ENCODE measurements around the gene CCM2.

DNA sequence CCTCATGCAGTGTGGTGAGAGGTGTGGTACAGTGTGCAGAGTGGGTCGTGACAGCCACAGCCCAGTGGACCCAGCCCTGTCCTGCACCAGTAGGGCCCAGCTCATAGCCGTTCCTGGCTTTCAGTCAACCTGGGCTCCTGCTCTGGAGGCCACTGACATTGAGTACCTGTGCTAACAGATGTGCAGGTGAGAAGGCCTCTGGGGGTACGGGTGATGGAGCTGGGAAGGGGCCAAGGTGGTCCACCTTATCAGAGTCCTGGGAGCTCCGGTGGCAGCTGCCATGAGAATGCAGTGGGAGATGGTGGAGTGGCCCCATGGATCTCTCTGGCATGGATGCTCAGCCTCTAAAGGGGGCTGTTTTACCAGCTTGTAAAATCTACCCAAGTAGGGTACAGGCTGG is 117.6 kb downstream of the CCM2 start:
- no peak for TF ChIP-seq STAT1 (IDR thresholded peaks at IDR 0.05; ENCODE audit: unreplicated experiment)
- TF ChIP-seq, protein P1, sequence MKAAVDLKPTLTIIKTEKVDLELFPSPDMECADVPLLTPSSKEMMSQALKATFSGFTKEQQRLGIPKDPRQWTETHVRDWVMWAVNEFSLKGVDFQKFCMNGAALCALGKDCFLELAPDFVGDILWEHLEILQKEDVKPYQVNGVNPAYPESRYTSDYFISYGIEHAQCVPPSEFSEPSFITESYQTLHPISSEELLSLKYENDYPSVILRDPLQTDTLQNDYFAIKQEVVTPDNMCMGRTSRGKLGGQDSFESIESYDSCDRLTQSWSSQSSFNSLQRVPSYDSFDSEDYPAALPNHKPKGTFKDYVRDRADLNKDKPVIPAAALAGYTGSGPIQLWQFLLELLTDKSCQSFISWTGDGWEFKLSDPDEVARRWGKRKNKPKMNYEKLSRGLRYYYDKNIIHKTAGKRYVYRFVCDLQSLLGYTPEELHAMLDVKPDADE (IDR thresholded peaks at IDR 0.05): no peak
- TF ChIP-seq, protein P2, sequence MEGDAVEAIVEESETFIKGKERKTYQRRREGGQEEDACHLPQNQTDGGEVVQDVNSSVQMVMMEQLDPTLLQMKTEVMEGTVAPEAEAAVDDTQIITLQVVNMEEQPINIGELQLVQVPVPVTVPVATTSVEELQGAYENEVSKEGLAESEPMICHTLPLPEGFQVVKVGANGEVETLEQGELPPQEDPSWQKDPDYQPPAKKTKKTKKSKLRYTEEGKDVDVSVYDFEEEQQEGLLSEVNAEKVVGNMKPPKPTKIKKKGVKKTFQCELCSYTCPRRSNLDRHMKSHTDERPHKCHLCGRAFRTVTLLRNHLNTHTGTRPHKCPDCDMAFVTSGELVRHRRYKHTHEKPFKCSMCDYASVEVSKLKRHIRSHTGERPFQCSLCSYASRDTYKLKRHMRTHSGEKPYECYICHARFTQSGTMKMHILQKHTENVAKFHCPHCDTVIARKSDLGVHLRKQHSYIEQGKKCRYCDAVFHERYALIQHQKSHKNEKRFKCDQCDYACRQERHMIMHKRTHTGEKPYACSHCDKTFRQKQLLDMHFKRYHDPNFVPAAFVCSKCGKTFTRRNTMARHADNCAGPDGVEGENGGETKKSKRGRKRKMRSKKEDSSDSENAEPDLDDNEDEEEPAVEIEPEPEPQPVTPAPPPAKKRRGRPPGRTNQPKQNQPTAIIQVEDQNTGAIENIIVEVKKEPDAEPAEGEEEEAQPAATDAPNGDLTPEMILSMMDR (conservative IDR thresholded peaks at IDR 0.05; ENCODE audit: low read depth in 2 of 2): no peak
- TF ChIP-seq JUNB (IDR thresholded peaks at IDR 0.05; ENCODE audit: unreplicated experiment): no peak
- TF ChIP-seq CREB1 (CRISPR knock-in tag; IDR thresholded peaks at IDR 0.05; ENCODE audit: low read depth): no peak
- no peak for TF ChIP-seq POLR2AphosphoS5 (IDR thresholded peaks at IDR 0.05; ENCODE audit: low read depth)
- no peak for TF ChIP-seq EZH2 (IDR thresholded peaks at IDR 0.05; ENCODE audit: low read depth, unreplicated experiment)
- TF ChIP-seq, protein P3, sequence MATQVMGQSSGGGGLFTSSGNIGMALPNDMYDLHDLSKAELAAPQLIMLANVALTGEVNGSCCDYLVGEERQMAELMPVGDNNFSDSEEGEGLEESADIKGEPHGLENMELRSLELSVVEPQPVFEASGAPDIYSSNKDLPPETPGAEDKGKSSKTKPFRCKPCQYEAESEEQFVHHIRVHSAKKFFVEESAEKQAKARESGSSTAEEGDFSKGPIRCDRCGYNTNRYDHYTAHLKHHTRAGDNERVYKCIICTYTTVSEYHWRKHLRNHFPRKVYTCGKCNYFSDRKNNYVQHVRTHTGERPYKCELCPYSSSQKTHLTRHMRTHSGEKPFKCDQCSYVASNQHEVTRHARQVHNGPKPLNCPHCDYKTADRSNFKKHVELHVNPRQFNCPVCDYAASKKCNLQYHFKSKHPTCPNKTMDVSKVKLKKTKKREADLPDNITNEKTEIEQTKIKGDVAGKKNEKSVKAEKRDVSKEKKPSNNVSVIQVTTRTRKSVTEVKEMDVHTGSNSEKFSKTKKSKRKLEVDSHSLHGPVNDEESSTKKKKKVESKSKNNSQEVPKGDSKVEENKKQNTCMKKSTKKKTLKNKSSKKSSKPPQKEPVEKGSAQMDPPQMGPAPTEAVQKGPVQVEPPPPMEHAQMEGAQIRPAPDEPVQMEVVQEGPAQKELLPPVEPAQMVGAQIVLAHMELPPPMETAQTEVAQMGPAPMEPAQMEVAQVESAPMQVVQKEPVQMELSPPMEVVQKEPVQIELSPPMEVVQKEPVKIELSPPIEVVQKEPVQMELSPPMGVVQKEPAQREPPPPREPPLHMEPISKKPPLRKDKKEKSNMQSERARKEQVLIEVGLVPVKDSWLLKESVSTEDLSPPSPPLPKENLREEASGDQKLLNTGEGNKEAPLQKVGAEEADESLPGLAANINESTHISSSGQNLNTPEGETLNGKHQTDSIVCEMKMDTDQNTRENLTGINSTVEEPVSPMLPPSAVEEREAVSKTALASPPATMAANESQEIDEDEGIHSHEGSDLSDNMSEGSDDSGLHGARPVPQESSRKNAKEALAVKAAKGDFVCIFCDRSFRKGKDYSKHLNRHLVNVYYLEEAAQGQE (IDR thresholded peaks at IDR 0.05; ENCODE audit: unreplicated experiment): no peak

Data from GM23338 (cell line).